HL-60 (cell line): ENCODE measurements around the gene TRIM14.

Source experiments
- DNase-seq, 2 experiments: peaks; one replicate each; pipeline ENCODE4 v3.0.0-alpha.2; 2010 to 2020; ENCODE audit warnings: low read depth in 1 of 2, low spot score in 1 of 2
- H3K27ac ChIP-seq: fragments of 250-450 bp; sonication (Bioruptor Pico); replicated peaks from 2 replicates; pipeline ENCODE4 v1.5.1; 2020; ENCODE audit warnings: mild to moderate bottlenecking, moderate library complexity
- H3K27me3 ChIP-seq: fragments of 250-450 bp; sonication (Bioruptor Pico); 2 replicates; pipeline ENCODE4 v1.5.1; 2021; ENCODE audit warnings: mild to moderate bottlenecking, moderate library complexity; ENCODE audit not compliant: insufficient read depth, poor library complexity, severe bottlenecking
- H3K4me3 ChIP-seq: replicated peaks from 2 replicates; pipeline ENCODE4 v1.5.1; 2011; ENCODE audit warnings: mild to moderate bottlenecking, control low read depth, low read length; ENCODE audit not compliant: insufficient read depth
- CTCF ChIP-seq: IDR thresholded peaks from one replicate; pipeline ENCODE4 v1.5.1; 2011; ENCODE audit warnings: low read length, control low read depth, inconsistent platforms; ENCODE audit not compliant: insufficient read depth
- GABPA ChIP-seq: IDR thresholded peaks from 2 replicates; pipeline ENCODE4 v1.6.1; 2012; ENCODE audit warnings: low read depth
- POLR2AphosphoS5 ChIP-seq: IDR thresholded peaks from 2 replicates; pipeline ENCODE4 v1.6.1; 2012; ENCODE audit warnings: low read depth
- REST ChIP-seq: IDR thresholded peaks from 2 replicates; pipeline ENCODE4 v1.6.1; 2012; ENCODE audit warnings: low read depth; ENCODE audit not compliant: insufficient replicate concordance
- SPI1 ChIP-seq: IDR thresholded peaks from 2 replicates; pipeline ENCODE4 v1.6.1; 2012; ENCODE audit warnings: low read depth, mild to moderate bottlenecking, borderline replicate concordance

Gene TRIM14

GRCh38 chr9:98081477-98082219, 37.4 kb downstream of the TRIM14 start:
- H3K4me3 ChIP-seq, result no peak overlapping the region
- DNase-seq, result peak in 1 of 2 experiments; percentile 38
- H3K27ac ChIP-seq, result peak overlapping the region; percentile 29
- no peaks in the 10 kb centered on the region for H3K27me3 ChIP-seq
- no peak for TF ChIP-seq POLR2AphosphoS5
- no peak for TF ChIP-seq SPI1
- TF ChIP-seq REST, result no peak
- no peak for TF ChIP-seq GABPA
- no peak for TF ChIP-seq CTCF

- no peak for DNase-seq
- TF ChIP-seq GABPA (no peak), CTCF (no peak), POLR2AphosphoS5 (no peak), REST (no peak), SPI1 (no peak)
Observed at GRCh38 chr9:98080780-98081179, 38.2 kb downstream of the TRIM14 start.

GRCh38 chr9:98080326-98080725, 38.7 kb downstream of the TRIM14 start:
- H3K4me3 ChIP-seq, result no peak overlapping the region
- TF ChIP-seq POLR2AphosphoS5 (no peak), REST (no peak), CTCF (no peak), SPI1 (no peak), GABPA (no peak)
- no peaks in the 10 kb centered on the region for H3K27me3 ChIP-seq
- no peak for DNase-seq
- H3K27ac ChIP-seq, result no peak overlapping the region

More at GRCh38 chr9:98080780-98081179, 38.2 kb downstream of the TRIM14 start:
- H3K27me3 ChIP-seq, result no peaks in the 10 kb centered on the region
- H3K27ac ChIP-seq, result peak overlapping the region; percentile 29; the same call in 1 of the 2 replicates
- no peak overlapping the region for H3K4me3 ChIP-seq
